K562 (cell line): Measurements from ENCODE around the gene CATSPER4. TPM values are rescaled to one million over a fixed set of nuclear protein-coding genes. Genes with fewer than 3 reads are reported as not detected.

Experiments used
- BMI1 ChIP-seq: fragments of 150-350 bp; IDR thresholded peaks from 2 replicates; pipeline ENCODE4 v1.6.1; 2014; ENCODE audit warnings: low read length
- CREB1 ChIP-seq, 2 experiments: sonication (generic) in 1 of 2; formaldehyde crosslinking in 1 of 2; IDR thresholded peaks; 2 replicates each; pipeline versions ENCODE4 v1.6.1 to v1.8.0; 2012 to 2022; ENCODE audit warnings: inconsistent platforms in 1 of 2, mild to moderate bottlenecking in 1 of 2, missing genetic modification reagents in 1 of 2, moderate library complexity in 1 of 2
- CTBP1 ChIP-seq: fragments of 450-650 bp; IDR thresholded peaks from 2 replicates; pipeline ENCODE4 v1.6.1; 2016; ENCODE audit warnings: borderline replicate concordance
- CUX1 ChIP-seq: fragments of 200-800 bp; sonication (Bioruptor generic); IDR thresholded peaks from 2 replicates; pipeline ENCODE4 v1.6.1; 2016; ENCODE audit warnings: missing genetic modification characterization, missing compliant biosample characterization
- EHMT2 ChIP-seq: fragments of 450-650 bp; IDR thresholded peaks from 2 replicates; pipeline ENCODE4 v1.6.1; 2018; ENCODE audit warnings: antibody characterized with exemption
- ERF ChIP-seq: fragments of 450-650 bp; formaldehyde crosslinking; IDR thresholded peaks from 2 replicates; pipeline ENCODE4 v1.4.0; 2020; ENCODE audit warnings: mild to moderate bottlenecking, mixed read lengths
- ETS2 ChIP-seq: IDR thresholded peaks from 2 replicates; pipeline ENCODE4 v1.6.1; 2016; ENCODE audit warnings: borderline replicate concordance, missing genetic modification characterization, mild to moderate bottlenecking, moderate library complexity, missing compliant biosample characterization; ENCODE audit not compliant: poor library complexity, severe bottlenecking
- FOXM1 ChIP-seq, 2 experiments: fragments of 450-650 bp in 1 of 2; sonication (generic) in 1 of 2; formaldehyde crosslinking in 1 of 2; IDR thresholded peaks; 2 replicates each; pipeline versions ENCODE4 v1.6.1 to v1.9.0; 2017 to 2022; ENCODE audit warnings: low read depth in 2 of 2, mild to moderate bottlenecking in 2 of 2, missing genetic modification reagents in 1 of 2, moderate library complexity in 1 of 2
- HDGF ChIP-seq: fragments of 450-650 bp; IDR thresholded peaks from 2 replicates; pipeline ENCODE4 v1.6.1; 2016
- HIVEP1 ChIP-seq: fragments of 250-450 bp; sonication (Bioruptor Pico); IDR thresholded peaks from 2 replicates; pipeline ENCODE4 v1.4.0; 2020; ENCODE audit warnings: mild to moderate bottlenecking
- HMG20B ChIP-seq: fragments of 250-450 bp; sonication (Bioruptor Pico); IDR thresholded peaks from 2 replicates; pipeline ENCODE4 v1.5.0; 2021; ENCODE audit warnings: mild to moderate bottlenecking
- MTF1 ChIP-seq: fragments of 250-450 bp; sonication (Bioruptor Pico); IDR thresholded peaks from 2 replicates; pipeline ENCODE4 v1.9.0; 2021; ENCODE audit warnings: moderate library complexity, mild to moderate bottlenecking, inconsistent platforms, borderline replicate concordance
- NR2F6 ChIP-seq: fragments of 450-650 bp; formaldehyde crosslinking; IDR thresholded peaks from 2 replicates; pipeline ENCODE4 v1.4.0; 2020; ENCODE audit warnings: mild to moderate bottlenecking
- PHF21A ChIP-seq: fragments of 450-650 bp; IDR thresholded peaks from 2 replicates; pipeline ENCODE4 v1.6.1; 2017; ENCODE audit warnings: low read depth, borderline replicate concordance
- SAFB ChIP-seq: fragments of 200-400 bp; formaldehyde crosslinking; IDR thresholded peaks from 2 replicates; pipeline ENCODE4 v1.6.1; 2017; ENCODE audit warnings: low read depth, low read length, borderline replicate concordance
- SMARCA4 ChIP-seq: fragments of 450-650 bp; IDR thresholded peaks from 2 replicates; pipeline ENCODE4 v1.6.1; 2016
- U2AF1 ChIP-seq: fragments of 200-400 bp; formaldehyde crosslinking; optimal IDR thresholded peaks from 2 replicates; pipeline ENCODE3; 2017; ENCODE audit warnings: mild to moderate bottlenecking, low read depth, low read length, moderate library complexity
- XRCC4 ChIP-seq: IDR thresholded peaks from one replicate; pipeline ENCODE4 v1.6.1; 2011; ENCODE audit not compliant: insufficient read depth, insufficient read length; ENCODE audit errors: extremely low read depth
- ZBTB11 ChIP-seq, 3 experiments: fragments of 200-800 bp in 1 of 3; fragments of 250-450 bp in 1 of 3; fragments of 450-650 bp in 1 of 3; sonication (Bioruptor Pico) in 1 of 3; sonication (Bioruptor generic) in 1 of 3; formaldehyde crosslinking in 1 of 3; IDR thresholded peaks; 2 replicates each; pipeline versions ENCODE4 v1.6.1 to v1.8.0; 2016 to 2022; ENCODE audit warnings: mild to moderate bottlenecking in 2 of 3, missing genetic modification characterization in 2 of 3, missing compliant biosample characterization in 1 of 3, moderate library complexity in 1 of 3
- polyA plus RNA-seq, 8 experiments: library from polyadenylated mRNA; depleted of rRNA in 4 of 8; stranded (reverse) in 5 of 8; unstranded in 3 of 8; fragments of >200 nt; fragmentation: Nextera tagmentation in 2 of 8; fragmentation: Illumina TruSeq in 1 of 8; extraction: Ambion mirVana in 2 of 8; extraction: Trizol in 1 of 8; gene quantifications; 2 replicates each; pipeline versions ENCODE4 v1.2.1 to v1.2.3, GENCODE V29; 2011 to 2014; ENCODE audit warnings: inconsistent platforms in 1 of 8, missing spikeins in 1 of 8
- total RNA-seq, 7 experiments: library from RNA; depleted of rRNA in 6 of 7; stranded (reverse); fragments of >200 nt in 6 of 7; fragmentation: Illumina TruSeq in 2 of 7; extraction: Trizol in 2 of 7; gene quantifications; 2 replicates each; pipeline versions ENCODE4 v1.2.1 to v1.2.3, GENCODE V29; 2011 to 2021; ENCODE audit warnings: low replicate concordance in 1 of 7

The CATSPER4 gene
- total and polyA plus RNA-seq, 9 of the 15 experiments (the other 6 are each of a cell fraction or from before 2014, with no cell fraction given) = 0.04 to 0.13 TPM; not detected in 7

- no peak for TF ChIP-seq CUX1
- peak; percentile 94 for TF ChIP-seq U2AF1
- TF ChIP-seq SMARCA4 = no peak
- no peak for TF ChIP-seq EHMT2
- no peak for TF ChIP-seq FOXM1 (IDR thresholded peaks at IDR 0.05; ENCODE audit: low read depth)
- TF ChIP-seq FOXM1 (CRISPR knock-in tag; IDR thresholded peaks at IDR 0.05; ENCODE audit: low read depth) = peak; percentile 93
- peak in 1 of 3 experiments; percentile 71; a peak in 2 of 6 replicates for TF ChIP-seq ZBTB11 (CRISPR knock-in tag; IDR thresholded peaks at IDR 0.05)
- TF ChIP-seq BMI1 = no peak
- peak; percentile 53 for TF ChIP-seq CREB1 (IDR thresholded peaks at IDR 0.05)
- peak; percentile 62 for TF ChIP-seq CREB1 (CRISPR knock-in tag; IDR thresholded peaks at IDR 0.05)
- peak; percentile 86; the same call in 1 of the 2 replicates for TF ChIP-seq HIVEP1 (CRISPR knock-in tag)
- TF ChIP-seq ERF (CRISPR knock-in tag) = peak; percentile 91
- TF ChIP-seq NR2F6 (CRISPR knock-in tag) = no peak
- no peak for TF ChIP-seq HMG20B (CRISPR knock-in tag)
- peak; percentile 98 for TF ChIP-seq CTBP1
- TF ChIP-seq XRCC4 = no peak
- 0 out of 2 replicates have a peak, but pooled peaks have one; percentile 34 for TF ChIP-seq PHF21A
- TF ChIP-seq SAFB = peak; percentile 55; the same call in 1 of the 2 replicates
- peak; percentile 16 for TF ChIP-seq ETS2 (tag)
- 0 out of 2 replicates have a peak, but pooled peaks have one; percentile 59 for TF ChIP-seq MTF1 (CRISPR knock-in tag)
- no peak for TF ChIP-seq HDGF
These were observed 28.8 kb upstream of the CATSPER4 start (continued) for GRCh38 chr1:26161415-26162219.
